Pons (tissue), 1 donor: ENCODE data around the gene TFEB.
"Not testable (repeated sequence)": the region's sequence is repeated elsewhere in the genome, so short reads cannot be mapped to it uniquely, and the experiment has no call there.

Source experiments
- DNase-seq: peaks from one replicate; pipeline ENCODE4 v3.0.0-alpha.2; 2016; ENCODE audit warnings: low spot score

Gene TFEB

GRCh38 chr6:41735427-41736185, at the start of gene TFEB:
Gene TFEB, minus strand, starts transcription at chr6:41735608. Its CDS starts 44,395 bp downstream, at chr6:41691213.
- peak; percentile 95 for DNase-seq

DNA sequence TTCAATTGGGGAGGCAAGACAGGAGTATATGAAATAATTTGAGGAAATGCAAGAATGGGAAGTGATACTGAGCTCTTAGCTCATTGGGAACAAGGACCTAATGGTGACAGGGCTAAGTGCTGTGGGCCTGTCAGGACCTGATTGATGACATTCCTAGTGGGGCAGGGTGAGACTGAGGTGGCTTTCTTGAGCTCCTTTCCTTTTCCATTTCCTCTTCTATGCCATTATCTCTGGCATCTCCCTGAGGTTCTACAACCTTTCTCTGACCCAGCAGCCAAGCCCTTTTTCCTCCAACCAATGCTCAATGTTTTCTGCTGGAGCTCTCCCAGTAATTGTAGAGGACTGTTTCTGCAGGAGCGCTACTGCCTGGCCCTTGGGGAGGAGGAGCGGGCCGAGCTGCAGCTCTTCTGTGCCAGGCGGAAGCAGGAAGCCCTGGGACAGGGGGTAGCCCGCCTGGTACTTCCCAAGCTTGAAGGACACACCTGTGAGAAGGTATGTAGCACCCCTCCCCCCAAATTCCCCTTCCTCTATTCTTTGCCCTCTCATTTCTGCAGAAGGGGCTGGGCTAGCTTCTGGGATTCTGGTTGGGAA, 49.3 kb upstream of the TFEB start:
- DNase-seq: peak; percentile 25

GRCh38 chr6:41783106-41783780, 47.8 kb upstream of the TFEB start:
- DNase-seq: no peak

- no peak for DNase-seq
Observed at GRCh38 chr6:41781366-41781730, 45.9 kb upstream of the TFEB start.

DNA sequence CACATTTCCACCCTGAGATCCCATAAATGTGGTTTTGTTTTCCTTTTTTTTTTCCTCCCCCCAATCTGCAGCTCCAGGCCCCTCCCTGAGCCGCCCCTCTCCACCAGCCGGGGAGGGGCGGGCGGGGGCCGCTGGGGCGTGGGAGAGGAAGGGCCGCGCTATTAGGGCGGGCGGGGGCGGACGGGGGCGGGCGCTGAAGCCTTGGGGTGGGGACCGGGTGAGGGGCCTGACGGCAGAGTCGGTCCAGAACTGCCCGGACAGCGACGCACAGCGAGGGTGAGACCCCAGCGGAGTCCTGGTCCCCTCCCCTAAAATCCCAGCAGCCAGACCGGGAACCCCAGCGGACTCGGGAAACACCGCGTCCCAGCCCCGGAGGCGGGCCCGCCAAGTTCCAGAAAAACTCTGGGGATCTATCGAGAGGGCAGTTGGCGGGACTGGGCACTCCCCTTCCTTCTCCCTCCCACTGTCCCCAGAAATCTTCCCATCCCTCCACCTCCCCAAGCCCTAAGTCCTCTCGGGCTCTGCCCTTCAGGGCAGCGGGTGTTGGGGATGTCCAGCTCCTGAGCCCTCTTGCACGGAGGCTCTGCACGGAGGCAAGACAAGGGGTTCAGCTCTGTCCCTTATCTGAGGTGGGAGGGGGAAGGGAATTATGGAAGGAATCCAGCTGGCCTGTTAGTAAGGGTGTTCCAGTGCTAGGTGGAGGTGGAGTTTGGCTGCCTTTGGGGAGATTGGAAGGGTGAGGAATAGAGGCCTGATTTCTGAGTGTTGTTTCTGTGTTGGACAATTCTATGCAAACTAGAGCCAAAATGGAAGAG, 45.4 kb upstream of the TFEB start, which contains the start of gene PRICKLE4:
PRICKLE4 (plus strand) TSS at position 232 of the 815 bp plus-strand sequence. CDS start 2,692 bp downstream, outside the sequence.
- DNase-seq: peak; percentile 18

- peak; percentile 97 for DNase-seq
Observed at GRCh38 chr6:41779788-41780550, 44.6 kb upstream of the TFEB start, which contains the start of gene FRS3. Gene FRS3, minus strand, starts transcription at chr6:41779900. Its CDS starts 2,913 bp downstream, at chr6:41776987.

DNA sequence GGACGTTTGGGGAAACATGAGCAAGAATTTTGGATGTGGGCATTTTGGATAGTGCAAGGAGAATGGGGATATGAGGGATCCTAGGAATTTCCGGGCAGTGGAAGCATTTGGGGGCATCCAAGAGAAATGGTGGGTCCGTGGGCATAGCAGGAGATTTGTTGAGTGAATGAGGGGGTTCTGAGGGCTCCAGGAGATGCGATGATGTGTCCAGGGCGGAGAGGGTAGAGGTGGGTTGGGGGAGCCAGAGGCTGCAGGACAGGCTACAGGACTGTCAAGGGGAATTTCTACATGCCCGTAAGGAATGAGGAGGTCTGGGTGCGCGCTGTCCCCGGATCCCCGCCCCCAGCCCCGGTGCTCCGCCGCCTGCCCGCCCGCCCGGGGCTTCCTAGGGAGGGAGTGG, 43.9 kb upstream of the TFEB start:
- peak; percentile 14 for DNase-seq

GRCh38 chr6:41778895-41779294, 43.5 kb upstream of the TFEB start:
- no peak for DNase-seq

DNA sequence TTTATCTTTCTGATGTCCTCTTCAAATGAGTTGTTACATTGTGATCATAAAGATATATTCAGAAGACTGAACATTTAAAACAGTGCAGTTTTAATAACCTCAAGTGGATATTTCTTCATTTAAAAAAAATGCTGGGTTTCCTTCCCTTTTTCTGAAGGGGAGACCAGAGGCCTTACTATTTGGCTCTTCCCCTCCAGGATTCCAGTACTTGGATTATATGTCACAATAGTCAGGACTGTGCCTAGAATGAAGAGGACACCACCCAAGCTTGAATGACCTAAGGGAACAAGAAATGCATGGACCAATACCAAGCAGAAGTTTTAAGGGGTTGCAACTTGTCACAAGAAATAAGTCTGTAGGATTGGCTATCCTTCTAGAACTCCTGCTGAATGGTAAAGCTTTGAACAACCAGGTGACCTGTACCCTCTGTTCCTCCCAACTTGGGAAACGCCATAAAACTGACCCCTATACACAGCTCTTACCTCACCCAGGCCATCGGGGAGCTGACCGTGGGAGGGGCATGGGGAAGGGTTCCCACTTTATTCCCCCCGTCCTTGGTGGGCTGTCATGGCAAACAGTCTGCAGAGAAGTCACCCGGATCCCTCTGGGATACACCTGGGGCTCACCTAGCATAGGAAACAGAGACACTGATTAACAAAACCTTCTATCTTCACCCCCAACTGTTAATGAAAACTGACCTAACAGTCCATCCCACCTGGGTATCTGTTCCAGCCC, 42.3 kb upstream of the TFEB start:
- no peak for DNase-seq

- DNase-seq: no peak
Observed at GRCh38 chr6:41775293-41775882, 40.0 kb upstream of the TFEB start.

- no peak for DNase-seq
Observed at GRCh38 chr6:41774841-41775240, 39.4 kb upstream of the TFEB start.

GRCh38 chr6:41771058-41771983, 35.9 kb upstream of the TFEB start:
- no peak for DNase-seq

GRCh38 chr6:41770381-41771057, 35.1 kb upstream of the TFEB start:
- no peak for DNase-seq

DNA sequence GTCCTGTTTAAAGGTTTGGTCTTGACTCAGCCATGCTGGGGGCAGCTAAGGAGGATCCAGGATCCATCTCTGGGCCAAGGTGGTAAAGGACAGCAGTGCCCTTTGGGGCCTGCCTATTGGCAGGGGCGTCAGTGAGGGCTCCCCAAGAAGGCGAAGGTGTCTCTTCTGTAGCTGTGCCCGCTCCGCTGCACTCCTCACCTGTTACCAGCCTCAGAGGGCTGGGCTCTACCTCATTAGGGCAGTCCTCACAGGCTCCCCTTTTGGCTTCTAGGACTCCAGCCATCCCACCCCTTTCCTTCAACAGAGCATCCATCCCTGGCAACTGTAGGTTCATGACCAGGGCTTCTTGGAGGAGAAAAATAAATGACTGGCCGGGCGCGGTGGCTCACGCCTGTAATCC, 34.0 kb upstream of the TFEB start:
- DNase-seq: no peak

DNA sequence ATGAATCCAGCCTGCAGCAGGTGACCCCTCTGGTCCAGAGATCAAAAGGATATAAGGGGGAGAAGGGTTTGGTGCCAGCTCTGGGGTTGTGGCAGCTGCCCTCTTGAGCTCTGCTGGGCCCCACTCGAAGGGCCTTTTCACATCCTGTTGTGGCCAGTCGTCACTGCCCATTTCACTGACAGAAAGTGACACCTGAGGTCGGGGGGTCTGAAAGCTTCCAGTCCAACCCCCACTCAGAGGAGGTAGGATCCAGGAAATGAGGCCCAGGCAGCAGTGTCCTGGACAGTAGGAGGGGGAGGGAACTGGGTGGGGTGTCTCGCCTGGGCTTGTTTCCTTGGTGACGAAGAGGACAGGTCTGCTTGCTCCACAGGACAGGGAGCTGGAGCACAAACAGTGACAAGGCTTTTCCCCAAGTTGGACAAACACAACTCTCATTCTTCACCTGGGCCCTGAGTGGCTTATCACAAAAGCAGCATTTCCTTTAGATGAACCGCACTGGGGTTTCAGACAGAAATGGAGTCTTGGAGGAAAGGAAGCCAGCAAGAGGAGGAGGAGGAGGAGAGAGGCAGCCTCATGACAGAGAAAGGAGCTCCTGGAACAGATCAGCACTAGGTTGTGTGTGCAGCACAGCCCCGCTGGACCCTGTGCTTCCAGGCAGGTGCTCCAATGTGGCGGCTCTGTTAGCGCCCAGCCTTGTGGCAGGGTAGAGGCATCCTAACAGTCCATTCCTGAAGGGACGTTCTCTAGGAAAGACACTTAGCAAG, 33.3 kb upstream of the TFEB start:
- DNase-seq: no peak

GRCh38 chr6:41767112-41767833, 31.9 kb upstream of the TFEB start:
- DNase-seq: no peak

GRCh38 chr6:41766043-41766664, 30.7 kb upstream of the TFEB start:
- not testable (repeated sequence) for DNase-seq
